Fibroblast of lung (primary cell): Measurements from ENCODE around the gene CHD5. TPM values are rescaled to one million over a fixed set of nuclear protein-coding genes. Genes with fewer than 3 reads are reported as not detected.

Experiments
- DNase-seq, 2 donors: peaks; one replicate each; pipeline versions ENCODE4 v3.0.0 to v3.0.0-alpha.2; 2010; ENCODE audit warnings: low read depth in 2 of 2
- H2AFZ ChIP-seq: 2 replicates; pipeline ENCODE4 v1.5.1; 2012; ENCODE audit warnings: low read length, control low read depth, inconsistent platforms
- H3K27ac ChIP-seq: 2 replicates; pipeline ENCODE4 v1.5.1; 2011; ENCODE audit warnings: low read length, control low read depth; ENCODE audit not compliant: insufficient read depth
- H3K27me3 ChIP-seq: 2 replicates; pipeline ENCODE4 v1.5.1; 2011; ENCODE audit warnings: mild to moderate bottlenecking, low read length; ENCODE audit not compliant: control insufficient read depth, insufficient read depth
- H3K36me3 ChIP-seq: 2 replicates; pipeline ENCODE4 v1.5.1; 2011; ENCODE audit warnings: low read length; ENCODE audit not compliant: control insufficient read depth, insufficient read depth
- H3K4me1 ChIP-seq: 2 replicates; pipeline ENCODE4 v1.5.1; 2011; ENCODE audit warnings: low read length; ENCODE audit not compliant: control insufficient read depth, insufficient read depth; ENCODE audit errors: extremely low read depth
- H3K4me2 ChIP-seq: 2 replicates; pipeline ENCODE4 v1.5.1; 2011; ENCODE audit warnings: low read length, control low read depth; ENCODE audit not compliant: insufficient read depth; ENCODE audit errors: extremely low read depth
- H3K4me3 ChIP-seq, 4 experiments: fragments of 200-600 bp in 1 of 4; sonication (generic) in 1 of 4; replicated peaks in 1 of 4; 2 replicates each; pipeline ENCODE4 v1.5.1; 2011 to 2016; ENCODE audit warnings: low read length in 4 of 4, low read depth in 3 of 4, mild to moderate bottlenecking in 3 of 4, control low read depth in 2 of 4, inconsistent platforms in 1 of 4, mixed read lengths in 1 of 4; ENCODE audit not compliant: insufficient read depth in 1 of 4; ENCODE audit errors: control extremely low read depth in 1 of 4
- H3K79me2 ChIP-seq: 2 replicates; pipeline ENCODE4 v1.5.1; 2012; ENCODE audit warnings: mild to moderate bottlenecking, low read length, inconsistent platforms; ENCODE audit not compliant: control insufficient read depth, insufficient read depth
- H3K9ac ChIP-seq: 2 replicates; pipeline ENCODE4 v1.5.1; 2011; ENCODE audit warnings: mild to moderate bottlenecking, low read length, control low read depth; ENCODE audit not compliant: insufficient read depth
- H3K9me3 ChIP-seq: 2 replicates; pipeline ENCODE4 v1.5.1; 2012; ENCODE audit warnings: low read depth, low read length; ENCODE audit not compliant: control insufficient read depth, insufficient read depth
- H4K20me1 ChIP-seq: 2 replicates; pipeline ENCODE4 v1.5.1; 2011; ENCODE audit warnings: low read length; ENCODE audit not compliant: control insufficient read depth, insufficient read depth; ENCODE audit errors: extremely low read depth
- CTCF ChIP-seq, 2 donors: IDR thresholded peaks in 1 of 2; conservative IDR thresholded peaks in 1 of 2; 1 replicate in 1 of 2; 2 replicates in 1 of 2; pipeline ENCODE4 v1.5.1; 2011 to 2012; ENCODE audit warnings: low read length in 2 of 2, control low read depth in 1 of 2, inconsistent platforms in 1 of 2, low read depth in 1 of 2, mild to moderate bottlenecking in 1 of 2
- EZH2 ChIP-seq: IDR thresholded peaks from 2 replicates; pipeline ENCODE4 v1.5.1; 2012; ENCODE audit warnings: low read length, control low read depth, mild to moderate bottlenecking; ENCODE audit errors: missing control alignments
- polyA plus RNA-seq, 2 donors: library from polyadenylated mRNA; depleted of rRNA in 1 of 2; stranded (reverse) in 1 of 2; unstranded in 1 of 2; fragments of >200 nt; gene quantifications; 2 replicates each; pipeline ENCODE4 v1.2.1, GENCODE V29; 2011 to 2012; ENCODE audit warnings: missing spikeins in 1 of 2
- total RNA-seq: library from RNA; depleted of rRNA; stranded (reverse); fragments of >200 nt; gene quantifications from 2 replicates; pipeline ENCODE4 v1.2.1, GENCODE V29; 2014

The CHD5 gene
- total and polyA plus RNA-seq, 2 donors (not counting 1 experiment from before 2014, with no cell fraction given), result under 0.01 to 0.01 TPM

GRCh38 chr1:6167391-6168303, 12.5 kb downstream of the CHD5 start:
- TF ChIP-seq CTCF (conservative IDR thresholded peaks at IDR 0.05 in 1 of 2, IDR thresholded peaks at IDR 0.05 in 1 of 2; ENCODE audit: low read depth in 1 of 2, low read length in 2 of 2), result no peak
- TF ChIP-seq EZH2, result no peak
- Histone ChIP-seq H3K4me1 (no peaks in the 10 kb centered on the region), H3K79me2 (no peaks in the 10 kb centered on the region), H3K9ac (no peak overlapping the region), H3K36me3 (no peaks in the 10 kb centered on the region), H3K27me3 (no peaks in the 10 kb centered on the region), H4K20me1 (no peaks in the 10 kb centered on the region), H3K4me2 (no peak overlapping the region), H2AFZ (no peak overlapping the region), H3K9me3 (no peaks in the 10 kb centered on the region), H3K4me3 (no peak overlapping the region), H3K27ac (no peak overlapping the region)
- DNase-seq, result no peak

DNA sequence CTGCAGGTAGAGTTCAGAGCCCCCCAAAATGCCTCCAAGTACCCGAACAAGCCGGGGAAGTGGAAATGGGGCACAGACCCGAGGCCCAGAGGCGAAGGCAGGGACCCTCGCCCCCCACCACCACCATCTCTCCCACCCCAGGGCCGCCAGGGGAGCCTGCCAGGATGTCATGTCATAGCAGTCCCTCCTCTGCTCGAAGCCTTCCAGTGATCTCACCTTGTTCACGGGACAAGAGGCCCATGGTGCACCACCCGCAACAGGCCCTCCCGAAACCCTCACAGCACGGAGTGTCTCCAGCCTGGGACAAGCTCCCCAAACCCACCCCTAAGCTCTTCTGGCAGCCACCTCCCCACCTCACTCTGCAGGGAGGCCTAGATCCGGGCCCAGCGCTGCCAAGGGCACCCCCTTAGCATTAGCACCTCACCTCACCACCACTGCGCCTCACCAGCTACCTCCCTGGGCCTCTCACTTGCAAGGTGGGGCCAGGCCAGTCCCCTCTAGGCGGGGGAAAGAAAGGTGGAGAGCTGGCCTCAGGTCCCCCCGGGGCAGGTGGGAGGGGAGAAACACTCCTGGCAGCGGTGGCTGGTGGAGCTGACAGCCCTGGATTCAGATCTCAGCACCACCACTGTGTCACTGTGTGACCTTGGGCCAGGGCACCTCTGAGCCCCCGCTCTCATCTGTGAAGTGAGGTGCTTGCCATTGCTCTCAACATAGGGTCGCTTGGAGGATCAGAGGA, 13.3 kb downstream of the CHD5 start:
- Histone ChIP-seq H2AFZ (no peak overlapping the region), H3K4me2 (no peak overlapping the region), H3K36me3 (no peaks in the 10 kb centered on the region), H3K79me2 (no peaks in the 10 kb centered on the region), H3K4me3 (no peak overlapping the region), H4K20me1 (no peaks in the 10 kb centered on the region), H3K27ac (no peak overlapping the region), H3K9me3 (no peaks in the 10 kb centered on the region), H3K4me1 (no peaks in the 10 kb centered on the region), H3K27me3 (no peaks in the 10 kb centered on the region), H3K9ac (no peak overlapping the region)
- DNase-seq, result no peak
- no peak for TF ChIP-seq EZH2
- TF ChIP-seq CTCF (conservative IDR thresholded peaks at IDR 0.05 in 1 of 2, IDR thresholded peaks at IDR 0.05 in 1 of 2; ENCODE audit: low read depth in 1 of 2, low read length in 2 of 2), result no peak

- Histone ChIP-seq H3K27ac (no peak overlapping the region), H3K4me3 (no peak overlapping the region), H3K36me3 (no peaks in the 10 kb centered on the region), H3K9ac (no peak overlapping the region), H3K9me3 (no peaks in the 10 kb centered on the region), H3K4me1 (no peaks in the 10 kb centered on the region), H3K79me2 (no peaks in the 10 kb centered on the region), H3K27me3 (no peaks in the 10 kb centered on the region), H3K4me2 (no peak overlapping the region), H4K20me1 (no peaks in the 10 kb centered on the region), H2AFZ (no peak overlapping the region)
- no peak for DNase-seq
- TF ChIP-seq CTCF (conservative IDR thresholded peaks at IDR 0.05 in 1 of 2, IDR thresholded peaks at IDR 0.05 in 1 of 2; ENCODE audit: low read depth in 1 of 2, low read length in 2 of 2) (no peak), EZH2 (no peak)
Measured at GRCh38 chr1:6166221-6166620, 13.9 kb downstream of the CHD5 start.
